KOPT-K1 (cell line): Measurements from ENCODE around the gene SYNDIG1.

Experiments used
- H3K27ac ChIP-seq: fragments of 200-600 bp; sonication (generic); 2 replicates; pipeline ENCODE4 v1.5.1; 2016; ENCODE audit warnings: antibody characterized with exemption, mild to moderate bottlenecking, low read depth, low read length; ENCODE audit not compliant: poor library complexity, severe bottlenecking
- H3K36me3 ChIP-seq: fragments of 200-600 bp; sonication (generic); 2 replicates; pipeline ENCODE4 v1.5.1; 2017; ENCODE audit warnings: antibody characterized with exemption, mild to moderate bottlenecking, low read length, moderate library complexity; ENCODE audit not compliant: insufficient read depth
- H3K9me3 ChIP-seq: fragments of 200-600 bp; sonication (generic); 2 replicates; pipeline ENCODE4 v1.5.1; 2017; ENCODE audit warnings: antibody characterized with exemption, low read length, mild to moderate bottlenecking; ENCODE audit not compliant: insufficient read depth, poor library complexity, severe bottlenecking

Gene SYNDIG1

DNA sequence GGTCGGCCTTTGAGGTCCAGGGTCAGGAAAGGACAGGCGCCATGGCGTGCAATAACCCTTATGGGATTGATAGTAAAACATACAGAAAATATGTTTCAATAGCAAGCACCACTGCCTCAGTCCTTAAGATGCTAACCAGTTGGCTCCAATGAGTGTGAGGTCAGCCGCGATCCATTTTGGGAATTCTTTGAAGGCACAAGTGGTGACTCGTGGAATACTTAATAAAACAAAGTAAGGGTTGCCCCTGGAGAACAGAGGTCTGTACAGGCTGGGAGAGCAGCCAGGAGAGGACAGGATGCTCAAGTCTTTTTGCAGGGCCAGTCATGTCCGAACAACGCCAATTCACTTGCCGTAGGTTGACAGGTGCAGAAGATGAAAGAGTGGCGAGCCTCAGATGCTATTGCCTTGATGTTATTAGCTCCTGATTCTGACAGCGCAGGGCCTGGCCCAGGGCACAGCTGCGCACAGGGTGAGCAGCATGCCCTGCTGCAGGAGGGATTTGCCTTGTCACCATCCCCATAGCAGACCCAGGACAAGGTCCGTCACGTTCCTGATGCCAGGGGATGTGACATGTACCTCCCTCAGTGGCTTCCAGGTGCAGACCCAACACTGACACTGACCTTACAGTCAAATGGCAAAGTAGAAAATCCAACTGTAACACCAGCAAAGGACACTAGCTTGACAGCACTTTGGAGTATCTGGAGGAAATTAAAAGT is 21.8 kb downstream of the SYNDIG1 start:
- no peaks in the 10 kb centered on the region for H3K36me3 ChIP-seq

DNA sequence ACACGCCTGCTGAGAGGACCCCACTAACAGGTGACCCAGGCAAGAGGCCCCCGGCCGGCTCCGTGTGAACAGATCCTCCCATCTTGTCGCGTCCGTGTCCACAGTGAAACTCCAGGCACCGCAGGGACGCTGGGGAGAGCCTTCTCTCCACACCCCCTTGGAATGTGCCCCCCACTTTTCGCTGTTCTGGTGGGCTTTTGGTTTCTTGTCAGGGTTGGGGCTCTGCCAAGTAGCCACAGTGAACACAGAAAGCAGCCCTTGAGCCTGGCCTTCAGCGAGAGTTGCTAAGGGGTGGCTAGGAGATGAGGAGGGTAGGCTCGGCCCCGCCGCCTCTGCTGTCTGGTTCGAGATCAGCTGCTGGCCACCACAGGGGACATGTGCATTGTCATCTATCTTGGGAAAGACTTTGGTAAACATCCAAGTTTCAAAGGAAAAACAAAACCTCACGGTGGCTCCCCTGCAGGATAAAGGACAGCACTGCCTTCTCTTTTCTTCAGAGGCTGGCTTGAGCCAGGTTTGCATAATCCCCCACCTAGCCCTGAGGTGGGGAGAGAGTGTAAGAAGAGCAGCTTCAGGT is 22.7 kb downstream of the SYNDIG1 start:
- H3K27ac ChIP-seq: no peak overlapping the region
- H3K9me3 ChIP-seq: no peaks in the 10 kb centered on the region
- no peaks in the 10 kb centered on the region for H3K36me3 ChIP-seq

More for the DNA sequence above, 21.8 kb downstream of the SYNDIG1 start:
- Histone ChIP-seq H3K9me3 (no peaks in the 10 kb centered on the region), H3K27ac (no peak overlapping the region)

DNA sequence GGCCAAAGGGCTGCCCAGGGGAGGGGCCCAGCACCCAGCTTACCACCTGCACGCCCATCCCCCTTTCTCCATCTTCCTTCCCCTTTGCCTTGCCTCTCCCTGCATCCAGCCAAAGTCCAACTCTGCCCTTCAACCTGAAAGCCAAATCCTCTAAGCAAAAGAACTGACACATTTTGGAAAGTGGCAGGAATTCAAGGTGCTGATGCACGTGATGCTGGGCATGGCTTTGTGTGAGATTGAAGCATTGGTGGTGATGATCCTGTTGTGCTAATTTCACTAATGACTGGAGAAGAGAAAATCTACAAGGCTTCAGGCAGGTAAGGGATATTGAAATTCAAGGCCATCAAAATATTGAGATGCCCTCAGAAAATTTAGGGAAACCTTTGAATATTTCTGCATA is 23.3 kb downstream of the SYNDIG1 start:
- no peak overlapping the region for H3K27ac ChIP-seq
- no peaks in the 10 kb centered on the region for H3K9me3 ChIP-seq
- H3K36me3 ChIP-seq: no peaks in the 10 kb centered on the region

DNA sequence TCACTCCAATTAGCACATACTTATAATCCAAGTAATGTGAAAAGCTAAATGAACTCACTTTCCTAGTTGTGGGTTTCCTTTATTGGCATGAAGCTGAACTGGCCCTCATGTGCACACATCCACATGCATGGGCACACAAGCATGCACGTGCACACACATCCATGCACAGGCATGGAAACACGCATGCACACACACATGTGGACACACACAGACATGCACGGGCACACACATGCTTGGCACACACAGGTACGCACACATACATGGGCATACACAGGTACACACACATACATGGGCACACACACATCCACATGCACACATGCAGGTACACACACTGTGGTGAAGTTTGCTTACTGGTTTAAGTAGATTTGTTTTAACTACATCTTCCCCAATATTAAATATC is 23.8 kb downstream of the SYNDIG1 start:
- H3K9me3 ChIP-seq: no peaks in the 10 kb centered on the region
- H3K36me3 ChIP-seq: no peaks in the 10 kb centered on the region
- no peak overlapping the region for H3K27ac ChIP-seq

DNA sequence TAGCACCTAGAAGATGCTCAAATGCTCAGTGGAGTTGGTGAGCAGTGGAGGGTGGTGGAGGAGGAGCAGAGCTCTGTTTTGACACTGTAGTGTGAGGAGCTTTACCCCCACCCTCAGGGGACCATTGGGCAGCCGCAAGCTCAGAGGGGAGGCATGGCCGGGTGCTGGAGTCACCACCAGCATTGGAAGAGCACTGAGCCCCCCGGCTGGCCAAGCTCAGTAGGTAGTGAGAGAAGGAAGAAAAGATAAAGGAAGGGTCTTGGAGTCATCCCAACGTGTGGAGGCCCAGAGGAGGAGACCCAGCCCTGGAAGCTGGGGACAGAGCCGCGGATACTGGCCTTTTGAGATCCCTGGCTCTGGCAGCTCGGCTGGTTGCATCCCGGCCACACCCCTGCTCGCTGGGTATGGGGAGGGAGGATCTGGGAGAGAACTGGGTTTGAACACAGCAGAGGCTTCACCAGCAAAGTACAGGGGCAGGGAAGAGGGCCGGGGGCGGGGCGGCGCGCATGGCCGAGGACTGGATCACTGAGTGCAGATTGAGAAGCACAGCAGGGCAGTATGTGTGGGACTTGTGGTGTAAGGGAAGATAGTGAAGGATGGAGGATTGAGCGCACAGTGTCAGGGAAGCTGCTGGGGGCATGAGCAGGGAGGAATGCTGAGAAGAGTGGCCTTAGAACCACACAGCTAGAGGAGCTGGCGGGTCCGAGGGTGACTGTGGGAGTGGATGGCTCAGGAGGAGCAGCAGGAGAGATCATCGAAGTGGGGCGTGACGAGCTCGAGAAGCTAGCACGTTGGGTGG is 24.4 kb downstream of the SYNDIG1 start:
- H3K36me3 ChIP-seq: no peaks in the 10 kb centered on the region
- no peak overlapping the region for H3K27ac ChIP-seq
- no peaks in the 10 kb centered on the region for H3K9me3 ChIP-seq

DNA sequence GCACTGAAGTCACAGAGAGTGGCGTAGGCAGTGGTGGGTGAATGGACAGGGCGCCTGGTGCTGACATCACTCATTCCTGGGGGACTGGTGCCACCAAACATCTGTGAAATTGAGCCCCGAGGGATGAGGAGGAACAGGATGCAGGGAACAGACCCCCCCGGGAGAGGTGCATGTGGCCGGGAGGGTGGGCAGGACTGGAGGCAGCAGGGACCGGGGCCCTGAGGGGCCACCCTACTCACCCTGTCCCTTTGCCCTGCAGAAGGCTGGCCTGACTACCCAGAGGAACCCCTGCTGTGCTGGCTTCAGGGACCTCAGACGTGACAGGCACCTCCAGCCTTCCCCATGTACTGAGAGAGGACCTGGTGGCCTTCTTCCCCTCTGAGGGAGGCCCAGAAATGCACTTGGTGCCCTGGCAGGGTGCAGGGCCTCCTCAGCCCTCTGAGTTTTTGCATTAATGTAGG is 25.1 kb downstream of the SYNDIG1 start:
- H3K36me3 ChIP-seq: no peaks in the 10 kb centered on the region
- no peak overlapping the region for H3K27ac ChIP-seq
- no peaks in the 10 kb centered on the region for H3K9me3 ChIP-seq

DNA sequence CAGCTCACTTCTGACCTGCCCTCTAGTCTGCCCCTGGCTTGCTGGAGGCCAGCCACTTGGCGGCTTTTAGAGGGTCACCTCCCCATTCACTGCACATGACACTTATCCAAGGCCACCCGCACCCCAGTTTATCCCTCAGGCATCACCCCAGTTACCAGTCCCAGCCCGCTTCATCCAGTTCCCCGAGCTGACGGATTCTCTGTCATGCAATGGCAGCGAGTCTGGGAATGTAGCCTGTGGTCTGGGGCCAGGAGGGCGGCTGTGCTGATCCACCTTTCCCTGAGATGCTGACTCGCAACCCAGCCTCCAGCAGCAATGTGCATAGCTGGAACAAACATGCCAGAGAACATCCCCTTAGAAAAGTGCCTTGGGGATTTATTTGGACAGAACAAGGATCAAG is 25.8 kb downstream of the SYNDIG1 start:
- Histone ChIP-seq H3K36me3 (no peaks in the 10 kb centered on the region), H3K9me3 (no peaks in the 10 kb centered on the region), H3K27ac (no peak overlapping the region)

DNA sequence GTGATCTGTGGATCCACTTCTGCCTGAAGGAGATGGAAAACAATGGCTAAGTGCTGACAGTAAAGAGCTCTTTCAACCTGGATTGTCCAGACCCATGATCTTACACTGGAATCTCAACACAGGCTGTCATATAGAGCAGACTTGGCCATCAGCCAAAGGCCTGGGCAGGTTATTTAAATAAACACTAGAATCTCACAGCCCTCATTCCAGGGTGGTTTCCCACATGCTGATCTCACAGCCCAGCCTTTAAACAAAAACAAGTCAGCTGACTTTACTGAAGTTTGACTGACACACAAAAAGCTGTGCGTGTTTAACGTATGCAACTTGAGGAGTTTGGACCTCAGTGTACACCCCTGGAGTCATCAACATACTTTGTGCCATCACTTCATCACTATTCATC is 28.4 kb downstream of the SYNDIG1 start:
- Histone ChIP-seq H3K9me3 (no peaks in the 10 kb centered on the region), H3K27ac (no peak overlapping the region), H3K36me3 (no peaks in the 10 kb centered on the region)

DNA sequence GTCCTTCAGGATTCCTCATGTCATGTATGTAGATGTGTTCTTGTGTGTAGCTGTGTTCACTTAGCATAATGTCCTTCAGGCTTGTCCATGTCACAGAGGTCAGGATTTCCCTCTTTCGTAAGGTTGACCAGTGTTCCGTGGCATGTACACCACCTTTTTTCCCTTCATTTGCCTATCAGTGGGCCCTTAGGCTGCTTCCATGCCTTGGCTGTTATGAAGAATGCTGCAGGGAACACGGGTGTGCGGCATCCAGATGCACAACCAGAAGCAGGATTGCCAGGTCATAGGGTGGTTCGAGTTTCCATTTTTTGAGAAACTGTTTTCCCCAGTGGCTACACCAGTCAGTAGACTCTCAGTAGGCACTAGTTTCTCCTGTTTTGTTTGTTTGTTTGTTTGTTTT is 29.2 kb downstream of the SYNDIG1 start:
- Histone ChIP-seq H3K36me3 (no peaks in the 10 kb centered on the region), H3K9me3 (no peaks in the 10 kb centered on the region), H3K27ac (no peak overlapping the region)

DNA sequence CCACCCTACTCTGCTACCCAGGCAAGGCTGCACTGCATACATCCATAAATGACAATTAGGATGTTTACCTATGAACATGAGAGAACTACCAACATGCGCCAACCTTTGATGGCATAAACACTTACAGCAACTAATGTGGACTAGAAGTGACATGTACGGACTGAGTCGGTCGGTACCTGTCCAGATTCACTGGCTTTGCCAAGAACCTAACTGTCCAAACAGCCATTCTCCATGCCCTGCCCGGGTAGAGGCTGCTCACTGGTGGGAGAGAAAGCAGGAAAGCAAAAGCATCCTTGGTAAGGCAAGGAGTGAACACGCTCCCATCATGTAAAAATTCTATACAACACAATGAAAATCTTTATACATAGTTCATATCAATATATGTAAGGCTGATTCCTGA is 30.0 kb downstream of the SYNDIG1 start:
- no peaks in the 10 kb centered on the region for H3K9me3 ChIP-seq
- H3K27ac ChIP-seq: no peak overlapping the region
- H3K36me3 ChIP-seq: no peaks in the 10 kb centered on the region

DNA sequence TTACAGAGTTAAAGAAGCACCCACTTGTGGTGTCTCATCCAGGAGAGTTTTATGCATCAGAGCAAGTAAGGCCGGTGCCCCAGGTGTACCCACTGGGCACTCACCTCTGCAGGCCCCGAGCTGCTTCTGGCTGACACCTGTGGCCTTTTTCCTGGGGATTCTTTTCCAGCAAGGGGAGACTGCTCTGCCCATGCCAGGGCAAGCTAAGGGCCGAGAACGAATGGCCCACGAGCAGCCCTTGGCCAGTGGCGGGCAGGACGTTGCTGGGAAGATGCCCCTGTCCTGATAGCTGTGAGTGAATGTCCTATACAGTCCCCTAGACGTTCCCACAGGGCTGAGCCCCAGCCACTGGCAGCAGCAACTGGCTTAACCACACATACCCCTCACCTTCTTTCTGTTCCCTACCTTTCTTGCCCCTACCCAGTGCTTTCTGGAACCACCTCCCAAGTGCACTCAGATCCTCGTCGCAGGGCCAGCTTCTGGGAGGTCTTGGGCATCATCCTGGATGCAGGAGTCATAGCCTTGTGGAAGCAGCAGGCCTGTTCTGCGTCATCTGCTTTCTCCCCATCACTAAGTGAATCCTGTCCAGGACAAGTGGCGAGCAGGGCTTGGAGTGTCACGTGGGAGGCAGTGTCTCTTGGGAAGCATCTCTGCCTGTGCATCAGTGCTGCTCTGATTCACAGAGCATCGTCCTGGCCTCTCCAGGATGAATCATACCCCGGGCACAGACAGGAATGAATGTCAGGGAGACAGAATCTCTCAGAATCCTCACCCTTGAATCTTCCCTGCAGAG is 32.5 kb downstream of the SYNDIG1 start:
- Histone ChIP-seq H3K36me3 (no peaks in the 10 kb centered on the region), H3K9me3 (no peaks in the 10 kb centered on the region), H3K27ac (no peak overlapping the region)

DNA sequence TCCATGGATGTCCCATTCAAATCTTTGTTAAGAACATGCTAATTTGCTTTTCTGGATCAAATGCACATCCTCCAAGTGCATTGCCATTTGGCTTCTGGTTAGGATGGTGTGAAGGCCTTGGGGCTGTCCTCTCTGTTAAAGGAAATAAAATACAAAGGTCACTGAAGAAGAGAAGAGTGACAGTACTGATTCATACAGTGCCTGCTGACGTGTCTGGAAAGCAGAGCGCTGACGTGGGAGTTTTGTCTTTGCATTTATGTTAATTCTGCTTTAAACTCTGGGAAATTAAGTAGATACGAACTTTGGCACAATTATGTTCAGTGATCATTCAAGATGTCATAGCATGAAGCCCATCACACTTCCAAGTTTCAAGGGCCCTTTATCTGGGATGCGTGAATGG is 33.2 kb downstream of the SYNDIG1 start:
- no peaks in the 10 kb centered on the region for H3K36me3 ChIP-seq
- H3K9me3 ChIP-seq: no peaks in the 10 kb centered on the region
- H3K27ac ChIP-seq: no peak overlapping the region

DNA sequence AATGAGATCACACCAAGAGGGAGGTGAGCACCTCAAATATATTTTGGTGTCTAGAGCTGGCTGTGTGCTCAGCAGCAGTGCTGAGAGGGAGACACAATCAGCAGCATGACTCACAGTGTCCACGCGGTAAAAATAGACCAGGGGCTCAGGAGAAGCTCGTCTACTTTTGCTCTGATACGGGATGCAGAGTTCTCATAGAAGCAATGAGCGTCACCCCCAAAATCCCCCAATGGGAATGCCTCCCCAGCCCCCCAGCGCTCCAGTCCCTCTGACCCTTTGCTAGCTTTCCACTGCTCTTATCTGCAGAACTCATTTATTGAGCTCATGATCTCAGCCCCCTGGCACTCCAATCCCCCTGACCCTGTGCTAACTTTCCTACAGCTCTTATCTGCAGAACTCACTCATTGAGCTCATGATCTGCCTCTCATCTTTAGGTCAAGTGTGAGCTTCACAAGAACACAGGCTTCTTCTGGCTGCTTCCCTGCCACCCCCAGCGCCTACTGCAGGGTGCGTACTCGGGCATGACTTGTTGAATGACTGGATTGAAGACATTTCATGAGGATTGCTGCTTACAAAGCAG is 34.0 kb downstream of the SYNDIG1 start:
- Histone ChIP-seq H3K27ac (no peak overlapping the region), H3K36me3 (no peaks in the 10 kb centered on the region), H3K9me3 (no peaks in the 10 kb centered on the region)

DNA sequence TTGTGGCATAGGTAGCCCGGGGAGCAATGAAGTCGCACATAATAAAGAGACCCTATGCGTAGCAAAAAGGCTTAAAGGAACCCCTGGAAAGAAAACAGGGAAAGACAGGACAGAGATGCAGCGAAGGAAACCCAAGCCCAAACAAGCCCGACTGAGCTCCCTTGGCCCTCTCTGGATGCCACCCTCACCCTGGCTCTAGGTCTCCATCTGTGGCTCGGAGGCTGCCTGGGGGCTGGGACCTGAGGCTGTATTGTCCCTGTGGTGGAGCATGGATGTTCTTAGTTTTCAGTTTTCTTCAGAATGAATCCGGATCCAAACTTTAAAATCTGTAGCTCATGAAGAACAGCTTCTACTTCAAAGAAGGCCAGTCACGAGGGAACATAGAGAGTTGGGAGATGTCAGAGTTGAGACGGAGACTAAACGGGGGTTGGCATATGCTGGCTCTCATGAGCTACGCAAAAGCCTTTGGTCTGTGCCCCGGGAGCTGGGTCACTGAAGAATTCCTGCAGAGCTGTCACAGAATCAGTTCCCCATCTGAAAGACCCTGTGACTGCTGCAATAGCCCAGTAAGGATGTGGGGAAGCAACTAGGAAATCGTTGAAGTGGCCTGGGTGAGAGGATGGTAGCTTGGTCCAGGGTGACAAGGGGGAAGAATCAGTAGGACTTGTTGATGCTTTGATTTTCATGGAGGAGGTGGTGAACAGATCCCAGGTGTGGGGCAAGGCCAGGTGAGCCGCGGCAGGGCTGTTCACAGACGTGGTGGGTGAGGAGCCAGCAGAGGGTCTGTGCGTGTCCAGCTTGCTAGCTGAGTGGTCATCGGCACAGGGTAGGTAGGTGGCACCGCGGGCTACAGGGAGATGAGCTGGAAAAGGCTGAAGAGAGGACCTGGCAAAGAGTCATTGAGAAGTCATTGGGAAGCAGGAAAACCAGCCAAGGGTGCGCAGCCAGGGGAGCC is 35.2 kb downstream of the SYNDIG1 start:
- Histone ChIP-seq H3K27ac (no peak overlapping the region), H3K36me3 (no peaks in the 10 kb centered on the region), H3K9me3 (no peaks in the 10 kb centered on the region)
